Myometrial cell (primary cell): ENCODE data around the gene SIX6. TPM values are rescaled to one million over a fixed set of nuclear protein-coding genes. Genes with fewer than 3 reads are reported as not detected.

Experiments used
- total RNA-seq: library from RNA; depleted of rRNA; stranded (reverse); fragments of >200 nt; gene quantifications from 2 replicates; pipeline ENCODE4 v1.2.3, GENCODE V29; 2015

SIX6 gene
- total RNA-seq = not detected in 2 replicates

GRCh38 chr14:60508707-60509437 is at the start of gene SIX6:
TSS of gene SIX6 (plus strand) at chr14:60509146. CDS start at chr14:60509399, 253 bp downstream.

GRCh38 chr14:60485598-60486251 is 23.2 kb upstream of the SIX6 start, which contains the start of gene C14orf39:
TSS of gene C14orf39 (minus strand) at chr14:60486063. CDS start at chr14:60485078, 985 bp downstream.

Other genes starting within 250 kb of the SIX6 start
- under 0.01 TPM in 1 of 2 replicates, not detected in the other for gene C14orf39, start 23.1 kb upstream of the SIX6 start, total RNA-seq
- gene SIX1, start 140.3 kb downstream of the SIX6 start, total RNA-seq = under 0.01 and 0.18 TPM in 2 replicates
- gene SIX4, start 215.2 kb downstream of the SIX6 start, total RNA-seq = 10.1 and 12.7 TPM in 2 replicates
- gene MNAT1, start 225.6 kb downstream of the SIX6 start, total RNA-seq = 48.7 and 53.0 TPM in 2 replicates